A549 (cell line): ENCODE results near the gene ITGB2. TPM values are rescaled to one million over a fixed set of nuclear protein-coding genes. Genes with fewer than 3 reads are reported as not detected.
A peak's percentile ranks its signal among the peaks of the same experiment; 100 is the strongest.

Source experiments
- ATAC-seq, 2 experiments: fragments of 200-7000 bp in 1 of 2; fragments of >200 bp in 1 of 2; cut with Nextera tagmentation in 1 of 2; cut with Tn5 transposase in 1 of 2; 3 replicates each; pipeline versions ENCODE4 v1.8.0 to v1.9.1; 2018 to 2020; ENCODE audit warnings: mild to moderate bottlenecking in 1 of 2, moderate library complexity in 1 of 2
- CTCF ChIA-PET: fragments of 300-600 bp; sonication (Branson Sonifier 250); formaldehyde crosslinking; extraction: SDS; loops from one replicate; lab custom pipeline; 2021; ENCODE audit warnings: antibody characterized with exemption, inconsistent platforms; lab: Yijun Ruan, JAX
- POLR2A ChIA-PET: fragments of 350-600 bp; formaldehyde crosslinking; extraction: SDS; loops from one replicate; lab custom pipeline; 2021; ENCODE audit warnings: antibody characterized with exemption, inconsistent platforms; lab: Yijun Ruan, JAX
- DNase-seq, 2 experiments: peaks; one replicate each; pipeline versions ENCODE4 v3.0.0 to v3.0.0-alpha.2; 2011 to 2016; ENCODE audit warnings: low read depth in 1 of 2, low spot score in 1 of 2
- FAIRE-seq: peaks from 2 replicates; lab custom pipeline; 2011; peaks lifted over from hg19 to GRCh38; lab: Jason Lieb, UNC
- H3K27ac ChIP-seq, 2 experiments: fragments of >200 bp; sonication (Bioruptor Twin); formaldehyde crosslinking; 3 replicates each; pipeline ENCODE4 v1.5.1; 2016 to 2017
- H3K4me1 ChIP-seq: fragments of >200 bp; sonication (Bioruptor Twin); formaldehyde crosslinking; 3 replicates; pipeline ENCODE4 v1.6.1; 2016
- H3K4me2 ChIP-seq: fragments of >200 bp; sonication (Bioruptor Twin); formaldehyde crosslinking; 3 replicates; pipeline ENCODE4 v1.6.1; 2016
- H3K4me3 ChIP-seq: fragments of >200 bp; sonication (Bioruptor Twin); formaldehyde crosslinking; 3 replicates; pipeline ENCODE4 v1.5.1; 2016
- H3K9me3 ChIP-seq: fragments of >200 bp; sonication (Bioruptor Twin); formaldehyde crosslinking; 3 replicates; pipeline ENCODE4 v1.6.1; 2016
- BHLHE40 ChIP-seq: IDR thresholded peaks from 2 replicates; pipeline ENCODE4 v1.6.1; 2012; ENCODE audit warnings: low read depth, low read length, inconsistent platforms
- CBX2 ChIP-seq: fragments of 200-600 bp; sonication (generic); IDR thresholded peaks from 2 replicates; pipeline ENCODE4 v1.6.1; 2016; ENCODE audit warnings: low read depth, mild to moderate bottlenecking, borderline replicate concordance
- CBX8 ChIP-seq: fragments of 200-600 bp; sonication (generic); IDR thresholded peaks from 2 replicates; pipeline ENCODE4 v1.6.1; 2016
- CHD2 ChIP-seq: fragments of 150-350 bp; IDR thresholded peaks from 2 replicates; pipeline ENCODE4 v1.6.1; 2014; ENCODE audit warnings: low read length; ENCODE audit not compliant: partially characterized antibody
- EP300 ChIP-seq, 2 experiments: fragments of >200 bp; sonication (Bioruptor Twin); formaldehyde crosslinking; IDR thresholded peaks; 2 replicates in 1 of 2; 3 replicates in 1 of 2; pipeline ENCODE4 v1.6.1; 2016 to 2017
- ESRRA ChIP-seq: fragments of 150-350 bp; IDR thresholded peaks from 2 replicates; pipeline ENCODE4 v1.6.1; 2014; ENCODE audit warnings: mild to moderate bottlenecking, low read length, borderline replicate concordance
- FOSB ChIP-seq: fragments of 250-450 bp; sonication (Bioruptor Pico); IDR thresholded peaks from 2 replicates; pipeline ENCODE4 v1.5.0; 2020; ENCODE audit warnings: mild to moderate bottlenecking, moderate library complexity
- FOSL2 ChIP-seq, 2 experiments: fragments of 450-650 bp in 1 of 2; fragments of >200 bp in 1 of 2; sonication (Bioruptor Twin) in 1 of 2; formaldehyde crosslinking; IDR thresholded peaks; 2 replicates each; pipeline versions ENCODE4 v1.5.0 to v1.6.1; 2016 to 2020; ENCODE audit warnings: mild to moderate bottlenecking in 1 of 2, moderate library complexity in 1 of 2
- FOXS1 ChIP-seq: fragments of 250-450 bp; sonication (Bioruptor Pico); IDR thresholded peaks from 2 replicates; pipeline ENCODE4 v1.5.0; 2020; ENCODE audit warnings: mild to moderate bottlenecking, moderate library complexity
- HDAC2 ChIP-seq: fragments of 200-600 bp; sonication (generic); IDR thresholded peaks from 2 replicates; pipeline ENCODE4 v1.6.1; 2016
- HEYL ChIP-seq: fragments of 250-450 bp; sonication (Bioruptor Pico); IDR thresholded peaks from 2 replicates; pipeline ENCODE4 v1.8.0; 2021; ENCODE audit warnings: mild to moderate bottlenecking, moderate library complexity
- HOXB13 ChIP-seq: fragments of 250-450 bp; sonication (Bioruptor Pico); IDR thresholded peaks from 2 replicates; pipeline ENCODE4 v1.5.0; 2020; ENCODE audit warnings: low read depth, mild to moderate bottlenecking, moderate library complexity
- HOXB5 ChIP-seq: fragments of 250-450 bp; sonication (Bioruptor Pico); IDR thresholded peaks from 2 replicates; pipeline ENCODE4 v1.5.0; 2020; ENCODE audit warnings: mild to moderate bottlenecking, moderate library complexity
- KDM1A ChIP-seq: fragments of 200-600 bp; sonication (generic); IDR thresholded peaks from 2 replicates; pipeline ENCODE4 v1.6.1; 2016; ENCODE audit warnings: low read depth, mild to moderate bottlenecking
- KDM5A ChIP-seq: fragments of 200-600 bp; sonication (generic); IDR thresholded peaks from 2 replicates; pipeline ENCODE4 v1.6.1; 2016; ENCODE audit warnings: antibody characterized with exemption, mild to moderate bottlenecking
- MYC ChIP-seq: IDR thresholded peaks from 2 replicates; pipeline ENCODE4 v1.6.1; 2012; ENCODE audit warnings: mild to moderate bottlenecking, inconsistent platforms, low read length, improper control_type of control experiment, borderline replicate concordance
- PHF8 ChIP-seq: fragments of 200-600 bp; sonication (generic); IDR thresholded peaks from 2 replicates; pipeline ENCODE4 v1.6.1; 2016; ENCODE audit warnings: low read depth, mild to moderate bottlenecking, antibody characterized with exemption, moderate library complexity, borderline replicate concordance
- POLR2AphosphoS2 ChIP-seq: conservative IDR thresholded peaks from 2 replicates; pipeline ENCODE4 v1.6.1; 2012; ENCODE audit warnings: low read length, improper control_type of control experiment, inconsistent platforms
- RAD21 ChIP-seq, 2 experiments: fragments of >200 bp in 1 of 2; sonication (Bioruptor Twin) in 1 of 2; formaldehyde crosslinking in 1 of 2; IDR thresholded peaks in 1 of 2; conservative IDR thresholded peaks in 1 of 2; 2 replicates in 1 of 2; 3 replicates in 1 of 2; pipeline ENCODE4 v1.6.1; 2012 to 2018; ENCODE audit warnings: inconsistent platforms in 1 of 2
- RARB ChIP-seq: fragments of 250-450 bp; sonication (Bioruptor Pico); IDR thresholded peaks from 2 replicates; pipeline ENCODE4 v1.8.0; 2021; ENCODE audit warnings: mild to moderate bottlenecking, moderate library complexity
- RCOR1 ChIP-seq: fragments of 150-350 bp; IDR thresholded peaks from 2 replicates; pipeline ENCODE4 v1.6.1; 2014; ENCODE audit warnings: antibody characterized with exemption, low read length, low read depth
- SMC3 ChIP-seq: fragments of >200 bp; sonication (Bioruptor Twin); formaldehyde crosslinking; IDR thresholded peaks from 3 replicates; pipeline ENCODE4 v1.6.1; 2018; ENCODE audit warnings: inconsistent platforms
- ZFP36 ChIP-seq: fragments of 450-650 bp; IDR thresholded peaks from 2 replicates; pipeline ENCODE4 v1.6.1; 2014; ENCODE audit warnings: borderline replicate concordance; ENCODE audit not compliant: partially characterized antibody
- ZSCAN20 ChIP-seq: fragments of 250-450 bp; sonication (Bioruptor Pico); IDR thresholded peaks from 2 replicates; pipeline ENCODE4 v1.8.0; 2022; ENCODE audit warnings: mild to moderate bottlenecking, moderate library complexity
- WGBS: methylation state at CpG from one replicate; pipeline ENCODE4 v1.1.6; 2017; ENCODE audit errors: missing lambda C conversion rate; 5-methylcytosine and 5-hydroxymethylcytosine counted together
- polyA plus RNA-seq, 4 experiments: library from polyadenylated mRNA; depleted of rRNA in 3 of 4; stranded (reverse); fragments of >200 nt; fragmentation: RNase III in 1 of 4; extraction: RNeasy Plus Mini Kit Qiagen cat#74134 plus additional on column Dnase treatment in 1 of 4; gene quantifications; 2 replicates in 3 of 4; 3 replicates in 1 of 4; pipeline ENCODE4 v1.2.3, GENCODE V29; 2011 to 2017
- TF ChIP-seq, protein P1 (sequence below): fragments of 150-350 bp; IDR thresholded peaks from 2 replicates; pipeline ENCODE4 v1.6.1; 2014; ENCODE audit warnings: low read depth, mild to moderate bottlenecking, low read length
- TF ChIP-seq, protein P2 (sequence below): IDR thresholded peaks from 2 replicates; pipeline ENCODE4 v1.6.1; 2012; ENCODE audit warnings: low read depth, borderline replicate concordance
- TF ChIP-seq, protein P3 (sequence below): fragments of 200-600 bp; sonication (generic); IDR thresholded peaks from 2 replicates; pipeline ENCODE4 v1.6.1; 2016; ENCODE audit warnings: antibody characterized with exemption, mild to moderate bottlenecking, moderate library complexity
- TF ChIP-seq, protein P4 (sequence below): IDR thresholded peaks from 2 replicates; pipeline ENCODE4 v1.6.1; 2012
- TF ChIP-seq, protein P5 (sequence below): fragments of >200 bp; sonication (Bioruptor Twin); formaldehyde crosslinking; IDR thresholded peaks from 3 replicates; pipeline ENCODE4 v1.5.1; 2016

ITGB2 gene
- polyA plus RNA-seq, 2 of the 4 experiments (the other 2 are of a cell fraction), result 0.46 to 0.59 TPM

DNA sequence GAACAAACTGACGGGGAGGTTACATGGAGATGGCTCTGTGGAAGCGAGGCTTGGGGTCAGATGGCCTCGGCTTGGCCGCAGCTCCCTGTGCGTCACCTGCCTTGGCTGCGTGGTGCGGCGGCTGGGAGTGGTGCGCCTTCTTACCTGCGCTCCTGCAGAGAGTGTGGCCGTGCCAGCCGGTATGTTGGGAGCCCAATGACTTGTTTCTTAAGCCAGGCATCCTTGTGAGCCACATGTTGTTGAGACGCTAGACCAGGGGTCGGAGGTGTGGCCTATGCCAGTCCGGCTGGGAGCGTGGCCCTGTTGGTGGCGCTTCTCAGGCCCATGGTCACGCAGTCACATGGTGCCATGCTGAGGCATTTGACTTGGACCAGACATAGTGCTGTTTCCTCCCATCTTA, 29.7 kb upstream of the ITGB2 start:
- H3K9me3 ChIP-seq, result no peaks in the 10 kb centered on the region
- H3K4me1 ChIP-seq, result peaks cover 36% of the 10 kb centered on the region
- H3K27ac ChIP-seq, result peak overlapping the region in 1 of 2 experiments; percentile 43; a peak in 1 of 6 replicates
- H3K4me2 ChIP-seq, result no peak overlapping the region
- FAIRE-seq, result no peak
- WGBS, result 94% methylated on average over 10 of the region's 18 CpGs
- TF ChIP-seq KDM5A (no peak), HEYL (CRISPR knock-in tag) (no peak), BHLHE40 (no peak), HOXB5 (no peak), FOXS1 (CRISPR knock-in tag) (no peak), HDAC2 (no peak), PHF8 (no peak), HOXB13 (no peak), EP300 (IDR thresholded peaks at IDR 0.05) (no peak), FOSL2 (IDR thresholded peaks at IDR 0.05) (no peak), FOSL2 (CRISPR knock-in tag; IDR thresholded peaks at IDR 0.05) (no peak), FOSB (CRISPR knock-in tag) (no peak), CBX2 (no peak), POLR2AphosphoS2 (no peak), ZFP36 (no peak), ZSCAN20 (CRISPR knock-in tag) (no peak), RAD21 (conservative IDR thresholded peaks at IDR 0.05 in 1 of 2, IDR thresholded peaks at IDR 0.05 in 1 of 2) (no peak), RARB (CRISPR knock-in tag) (no peak), MYC (no peak)
- TF ChIP-seq, protein P1, sequence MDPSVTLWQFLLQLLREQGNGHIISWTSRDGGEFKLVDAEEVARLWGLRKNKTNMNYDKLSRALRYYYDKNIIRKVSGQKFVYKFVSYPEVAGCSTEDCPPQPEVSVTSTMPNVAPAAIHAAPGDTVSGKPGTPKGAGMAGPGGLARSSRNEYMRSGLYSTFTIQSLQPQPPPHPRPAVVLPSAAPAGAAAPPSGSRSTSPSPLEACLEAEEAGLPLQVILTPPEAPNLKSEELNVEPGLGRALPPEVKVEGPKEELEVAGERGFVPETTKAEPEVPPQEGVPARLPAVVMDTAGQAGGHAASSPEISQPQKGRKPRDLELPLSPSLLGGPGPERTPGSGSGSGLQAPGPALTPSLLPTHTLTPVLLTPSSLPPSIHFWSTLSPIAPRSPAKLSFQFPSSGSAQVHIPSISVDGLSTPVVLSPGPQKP, result no peak
- TF ChIP-seq, protein P2, sequence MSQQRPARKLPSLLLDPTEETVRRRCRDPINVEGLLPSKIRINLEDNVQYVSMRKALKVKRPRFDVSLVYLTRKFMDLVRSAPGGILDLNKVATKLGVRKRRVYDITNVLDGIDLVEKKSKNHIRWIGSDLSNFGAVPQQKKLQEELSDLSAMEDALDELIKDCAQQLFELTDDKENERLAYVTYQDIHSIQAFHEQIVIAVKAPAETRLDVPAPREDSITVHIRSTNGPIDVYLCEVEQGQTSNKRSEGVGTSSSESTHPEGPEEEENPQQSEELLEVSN, result no peak
- TF ChIP-seq, all 56 proteins: peak for 0
- ChIA-PET POLR2A (no interaction called here), CTCF (interaction anchor here (0.7 to 14.2 kb wide), 32 partner anchors 8 to 1653 kb away, joined by 3 to 224 read pairs (median 4); no protein-coding TSS in a partner anchor)
- DNase-seq (no peak), ATAC-seq (no peak)
- H3K4me3 ChIP-seq, result no peak overlapping the region

DNA sequence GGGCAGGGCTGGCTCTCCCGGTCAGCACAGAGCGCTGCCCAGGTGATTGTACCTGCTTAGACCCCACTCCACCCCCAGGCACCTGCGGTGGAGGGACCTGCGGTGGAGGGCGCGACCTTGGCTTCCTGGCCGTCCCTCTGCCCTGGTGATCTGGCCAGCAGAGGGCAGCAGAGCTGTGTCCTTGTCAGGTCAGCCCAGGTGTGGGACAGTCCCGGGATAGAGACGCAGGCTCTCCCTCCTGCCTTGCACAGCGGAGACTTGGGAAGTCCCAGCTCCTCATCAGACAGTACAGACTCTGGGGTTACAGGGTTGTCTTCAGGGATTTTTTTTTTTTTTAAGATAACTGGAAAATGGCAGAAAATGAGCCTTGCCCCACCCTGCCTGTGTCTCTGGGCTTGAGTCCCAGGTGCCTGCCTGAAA, 29.1 kb upstream of the ITGB2 start:
- H3K9me3 ChIP-seq, result no peaks in the 10 kb centered on the region
- ATAC-seq (peak; percentile 67 to 93), DNase-seq (peak; percentile 65 to 70), FAIRE-seq (no peak)
- WGBS, result 0% methylated on average over 3 of the region's 10 CpGs
- H3K4me1 ChIP-seq, result peaks cover 36% of the 10 kb centered on the region
- 0 out of 3 replicates have a peak overlapping the region, but pooled peaks have one; percentile 18 for H3K4me2 ChIP-seq
- H3K4me3 ChIP-seq, result no peak overlapping the region
- POLR2A ChIA-PET, result no interaction called here
- CTCF ChIA-PET, result interaction anchor here (0.6 to 14.2 kb wide), 34 partner anchors 8 to 1653 kb away, joined by 3 to 224 read pairs (median 4); no protein-coding TSS in a partner anchor
- H3K27ac ChIP-seq, result peak overlapping the region in 1 of 2 experiments; percentile 88; a peak in 3 of 6 replicates
- TF ChIP-seq, protein P3, sequence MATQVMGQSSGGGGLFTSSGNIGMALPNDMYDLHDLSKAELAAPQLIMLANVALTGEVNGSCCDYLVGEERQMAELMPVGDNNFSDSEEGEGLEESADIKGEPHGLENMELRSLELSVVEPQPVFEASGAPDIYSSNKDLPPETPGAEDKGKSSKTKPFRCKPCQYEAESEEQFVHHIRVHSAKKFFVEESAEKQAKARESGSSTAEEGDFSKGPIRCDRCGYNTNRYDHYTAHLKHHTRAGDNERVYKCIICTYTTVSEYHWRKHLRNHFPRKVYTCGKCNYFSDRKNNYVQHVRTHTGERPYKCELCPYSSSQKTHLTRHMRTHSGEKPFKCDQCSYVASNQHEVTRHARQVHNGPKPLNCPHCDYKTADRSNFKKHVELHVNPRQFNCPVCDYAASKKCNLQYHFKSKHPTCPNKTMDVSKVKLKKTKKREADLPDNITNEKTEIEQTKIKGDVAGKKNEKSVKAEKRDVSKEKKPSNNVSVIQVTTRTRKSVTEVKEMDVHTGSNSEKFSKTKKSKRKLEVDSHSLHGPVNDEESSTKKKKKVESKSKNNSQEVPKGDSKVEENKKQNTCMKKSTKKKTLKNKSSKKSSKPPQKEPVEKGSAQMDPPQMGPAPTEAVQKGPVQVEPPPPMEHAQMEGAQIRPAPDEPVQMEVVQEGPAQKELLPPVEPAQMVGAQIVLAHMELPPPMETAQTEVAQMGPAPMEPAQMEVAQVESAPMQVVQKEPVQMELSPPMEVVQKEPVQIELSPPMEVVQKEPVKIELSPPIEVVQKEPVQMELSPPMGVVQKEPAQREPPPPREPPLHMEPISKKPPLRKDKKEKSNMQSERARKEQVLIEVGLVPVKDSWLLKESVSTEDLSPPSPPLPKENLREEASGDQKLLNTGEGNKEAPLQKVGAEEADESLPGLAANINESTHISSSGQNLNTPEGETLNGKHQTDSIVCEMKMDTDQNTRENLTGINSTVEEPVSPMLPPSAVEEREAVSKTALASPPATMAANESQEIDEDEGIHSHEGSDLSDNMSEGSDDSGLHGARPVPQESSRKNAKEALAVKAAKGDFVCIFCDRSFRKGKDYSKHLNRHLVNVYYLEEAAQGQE, result no peak
- TF ChIP-seq ESRRA (peak; percentile 69; the same call in 1 of the 2 replicates), SMC3 (peak; percentile 77), CBX8 (no peak), KDM1A (no peak), RCOR1 (no peak), FOSL2 (IDR thresholded peaks at IDR 0.05) (no peak), FOSL2 (CRISPR knock-in tag; IDR thresholded peaks at IDR 0.05) (no peak), RAD21 (conservative IDR thresholded peaks at IDR 0.05 in 1 of 2, IDR thresholded peaks at IDR 0.05 in 1 of 2) (peak; percentile 76), CHD2 (no peak), FOSB (CRISPR knock-in tag) (no peak)
- TF ChIP-seq, protein P4, sequence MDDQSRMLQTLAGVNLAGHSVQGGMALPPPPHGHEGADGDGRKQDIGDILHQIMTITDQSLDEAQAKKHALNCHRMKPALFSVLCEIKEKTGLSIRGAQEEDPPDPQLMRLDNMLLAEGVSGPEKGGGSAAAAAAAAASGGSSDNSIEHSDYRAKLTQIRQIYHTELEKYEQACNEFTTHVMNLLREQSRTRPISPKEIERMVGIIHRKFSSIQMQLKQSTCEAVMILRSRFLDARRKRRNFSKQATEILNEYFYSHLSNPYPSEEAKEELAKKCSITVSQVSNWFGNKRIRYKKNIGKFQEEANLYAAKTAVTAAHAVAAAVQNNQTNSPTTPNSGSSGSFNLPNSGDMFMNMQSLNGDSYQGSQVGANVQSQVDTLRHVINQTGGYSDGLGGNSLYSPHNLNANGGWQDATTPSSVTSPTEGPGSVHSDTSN, result no peak
- TF ChIP-seq, protein P5, sequence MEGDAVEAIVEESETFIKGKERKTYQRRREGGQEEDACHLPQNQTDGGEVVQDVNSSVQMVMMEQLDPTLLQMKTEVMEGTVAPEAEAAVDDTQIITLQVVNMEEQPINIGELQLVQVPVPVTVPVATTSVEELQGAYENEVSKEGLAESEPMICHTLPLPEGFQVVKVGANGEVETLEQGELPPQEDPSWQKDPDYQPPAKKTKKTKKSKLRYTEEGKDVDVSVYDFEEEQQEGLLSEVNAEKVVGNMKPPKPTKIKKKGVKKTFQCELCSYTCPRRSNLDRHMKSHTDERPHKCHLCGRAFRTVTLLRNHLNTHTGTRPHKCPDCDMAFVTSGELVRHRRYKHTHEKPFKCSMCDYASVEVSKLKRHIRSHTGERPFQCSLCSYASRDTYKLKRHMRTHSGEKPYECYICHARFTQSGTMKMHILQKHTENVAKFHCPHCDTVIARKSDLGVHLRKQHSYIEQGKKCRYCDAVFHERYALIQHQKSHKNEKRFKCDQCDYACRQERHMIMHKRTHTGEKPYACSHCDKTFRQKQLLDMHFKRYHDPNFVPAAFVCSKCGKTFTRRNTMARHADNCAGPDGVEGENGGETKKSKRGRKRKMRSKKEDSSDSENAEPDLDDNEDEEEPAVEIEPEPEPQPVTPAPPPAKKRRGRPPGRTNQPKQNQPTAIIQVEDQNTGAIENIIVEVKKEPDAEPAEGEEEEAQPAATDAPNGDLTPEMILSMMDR, result peak; percentile 67
